ENCODE measurements around the gene TMC1.

GRCh38 chr9:72856972-72857623, 335.7 kb downstream of the TMC1 start:
- peak; percentile 71 for TF ChIP-seq CTCF (IDR thresholded peaks at IDR 0.05)
- no peak for TF ChIP-seq EZH2 (IDR thresholded peaks at IDR 0.05)
- TF ChIP-seq EZH2phosphoT487 (IDR thresholded peaks at IDR 0.05), result no peak

Data from neural progenitor cell (in vitro differentiated cells).